H9 (cell line): ENCODE measurements around the gene RYR1. TPM values are rescaled to one million over a fixed set of nuclear protein-coding genes. Genes with fewer than 3 reads are reported as not detected.
A peak's percentile ranks its signal among the peaks of the same experiment; 100 is the strongest.

Experiments
- DNase-seq: peaks from one replicate; pipeline ENCODE4 v3.0.0-alpha.2; 2017
- H2AFZ ChIP-seq: one replicate; pipeline ENCODE4 v1.6.1; 2013; ENCODE audit warnings: mild to moderate bottlenecking, low read length, control low read depth, moderate library complexity
- H2AK5ac ChIP-seq: 2 replicates; pipeline ENCODE4 v1.6.1; 2013; ENCODE audit warnings: low read length, control low read depth, mixed read lengths; ENCODE audit not compliant: insufficient read length
- H2BK120ac ChIP-seq: one replicate; pipeline ENCODE4 v1.6.1; 2013; ENCODE audit warnings: low read depth, mild to moderate bottlenecking, low read length, control low read depth, inconsistent platforms; ENCODE audit not compliant: poor library complexity, severe bottlenecking
- H2BK12ac ChIP-seq: 2 replicates; pipeline ENCODE4 v1.6.1; 2013; ENCODE audit warnings: low read length, control low read depth, mixed read lengths, low read depth; ENCODE audit not compliant: insufficient read length
- H2BK15ac ChIP-seq: 2 replicates; pipeline ENCODE4 v1.6.1; 2013; ENCODE audit warnings: low read depth, low read length, control low read depth
- H2BK20ac ChIP-seq: one replicate; pipeline ENCODE4 v1.6.1; 2013; ENCODE audit warnings: low read depth, mild to moderate bottlenecking, low read length, control low read depth, inconsistent platforms; ENCODE audit not compliant: poor library complexity, severe bottlenecking
- H2BK5ac ChIP-seq: 2 replicates; pipeline ENCODE4 v1.6.1; 2013; ENCODE audit warnings: low read length, control low read depth, mixed read lengths; ENCODE audit not compliant: insufficient read length
- H3K14ac ChIP-seq: 2 replicates; pipeline ENCODE4 v1.6.1; 2013; ENCODE audit warnings: low read length, control low read depth; ENCODE audit not compliant: insufficient read depth
- H3K18ac ChIP-seq: 2 replicates; pipeline ENCODE4 v1.6.1; 2013; ENCODE audit warnings: low read depth, mild to moderate bottlenecking, mixed read lengths, low read length, control low read depth; ENCODE audit not compliant: insufficient read length
- H3K23ac ChIP-seq: 2 replicates; pipeline ENCODE4 v1.6.1; 2013; ENCODE audit warnings: low read length, control low read depth, mixed read lengths, low read depth; ENCODE audit not compliant: insufficient read length
- H3K23me2 ChIP-seq: 2 replicates; pipeline ENCODE4 v1.6.1; 2013; ENCODE audit warnings: low read depth, mild to moderate bottlenecking, mixed read lengths, low read length, control low read depth; ENCODE audit not compliant: insufficient read length, poor library complexity, severe bottlenecking
- H3K27ac ChIP-seq: 2 replicates; pipeline ENCODE4 v1.5.1; 2013; ENCODE audit warnings: low read length, control low read depth, mixed read lengths, low read depth; ENCODE audit not compliant: insufficient read length
- H3K27me3 ChIP-seq: 2 replicates; pipeline ENCODE4 v1.6.1; 2013; ENCODE audit warnings: low read length, control low read depth, inconsistent platforms; ENCODE audit not compliant: insufficient read depth
- H3K4ac ChIP-seq: 2 replicates; pipeline ENCODE4 v1.6.1; 2013; ENCODE audit warnings: low read depth, mild to moderate bottlenecking, control low read depth, inconsistent platforms, low read length, moderate library complexity
- H3K4me1 ChIP-seq: 2 replicates; pipeline ENCODE4 v1.6.1; 2013; ENCODE audit warnings: low read length, control low read depth, inconsistent platforms; ENCODE audit not compliant: insufficient read depth
- H3K4me2 ChIP-seq: 2 replicates; pipeline ENCODE4 v1.6.1; 2013; ENCODE audit warnings: low read length, control low read depth, mixed read lengths; ENCODE audit not compliant: insufficient read length, insufficient read depth
- H3K56ac ChIP-seq: 2 replicates; pipeline ENCODE4 v1.6.1; 2013; ENCODE audit warnings: low read depth, mild to moderate bottlenecking, mixed read lengths, low read length, control low read depth; ENCODE audit not compliant: insufficient read length
- H3K79me1 ChIP-seq: 2 replicates; pipeline ENCODE4 v1.6.1; 2013; ENCODE audit warnings: low read depth, mild to moderate bottlenecking, moderate library complexity, low read length, control low read depth, inconsistent platforms; ENCODE audit not compliant: insufficient read depth, poor library complexity, severe bottlenecking
- H3K79me2 ChIP-seq: 2 replicates; pipeline ENCODE4 v1.6.1; 2013; ENCODE audit warnings: low read length, control low read depth, inconsistent platforms; ENCODE audit not compliant: insufficient read depth
- H3K9ac ChIP-seq: 2 replicates; pipeline ENCODE4 v1.6.1; 2013; ENCODE audit warnings: low read length, control low read depth, mixed read lengths; ENCODE audit not compliant: insufficient read length; ENCODE audit errors: extremely low read depth
- H3K9me3 ChIP-seq: one replicate; pipeline ENCODE4 v1.6.1; 2013; ENCODE audit warnings: low read depth, low read length, inconsistent platforms; ENCODE audit not compliant: control insufficient read depth
- H3T11ph ChIP-seq: one replicate; pipeline ENCODE4 v1.6.1; 2013; ENCODE audit warnings: mild to moderate bottlenecking, low read length, control low read depth, inconsistent platforms
- H4K20me1 ChIP-seq: one replicate; pipeline ENCODE4 v1.6.1; 2013; ENCODE audit not compliant: control insufficient read depth, insufficient read length, insufficient read depth
- H4K5ac ChIP-seq: 2 replicates; pipeline ENCODE4 v1.6.1; 2013; ENCODE audit warnings: low read depth, mild to moderate bottlenecking, mixed read lengths, low read length, control low read depth; ENCODE audit not compliant: insufficient read length
- H4K8ac ChIP-seq: replicated peaks from 2 replicates; pipeline ENCODE4 v1.6.1; 2013; ENCODE audit warnings: low read length, control low read depth, mixed read lengths, low read depth; ENCODE audit not compliant: insufficient read length
- H4K91ac ChIP-seq: 2 replicates; pipeline ENCODE4 v1.6.1; 2013; ENCODE audit warnings: low read depth, mild to moderate bottlenecking, moderate library complexity, mixed read lengths, low read length, control low read depth; ENCODE audit not compliant: insufficient read length
- H3K27ac Mint-ChIP-seq, 3 experiments: 2 replicates in 2 of 3; 3 replicates in 1 of 3; pipeline ENCODE4 v1.8.0; 2020 to 2021; ENCODE audit warnings: mixed read lengths in 3 of 3, mild to moderate bottlenecking in 1 of 3, moderate library complexity in 1 of 3
- H3K27me3 Mint-ChIP-seq: 2 replicates; pipeline ENCODE4 v1.8.0; 2021; ENCODE audit warnings: low read depth, mild to moderate bottlenecking, moderate library complexity, mixed read lengths
- H3K36me3 Mint-ChIP-seq, 3 experiments: 2 replicates in 2 of 3; 3 replicates in 1 of 3; pipeline ENCODE4 v1.8.0; 2020 to 2021; ENCODE audit warnings: low read depth in 3 of 3, mixed read lengths in 3 of 3; ENCODE audit not compliant: insufficient read depth in 1 of 3
- H3K4me1 Mint-ChIP-seq, 2 experiments: 2 replicates each; pipeline ENCODE4 v1.8.0; 2020; ENCODE audit warnings: mixed read lengths in 2 of 2
- H3K4me3 Mint-ChIP-seq, 2 experiments: 2 replicates in 1 of 2; 3 replicates in 1 of 2; pipeline ENCODE4 v1.8.0; 2020 to 2021; ENCODE audit warnings: mild to moderate bottlenecking in 2 of 2, mixed read lengths in 2 of 2, moderate library complexity in 1 of 2
- H3K9me3 Mint-ChIP-seq, 2 experiments: 2 replicates in 1 of 2; 3 replicates in 1 of 2; pipeline ENCODE4 v1.8.0; 2020; ENCODE audit warnings: mild to moderate bottlenecking in 2 of 2, mixed read lengths in 2 of 2, moderate library complexity in 1 of 2
- CTCF ChIP-seq: fragments of 200-600 bp; sonication (generic); conservative IDR thresholded peaks from 3 replicates; pipeline ENCODE4 v1.8.0; 2021; ENCODE audit warnings: antibody characterized with exemption, mild to moderate bottlenecking
- WGBS: extraction: QIAGEN DNeasy Blood & Tissue Kit; methylation state at CpG from one replicate; pipeline ENCODE4 v1.1.7; 2013; ENCODE audit warnings: missing lambda C conversion rate, low lambda C conversion rate, mixed read lengths; ENCODE audit not compliant: insufficient read length; ENCODE audit errors: extremely low coverage; 5-methylcytosine and 5-hydroxymethylcytosine counted together
- total RNA-seq: library from RNA; stranded (reverse); gene quantifications from 2 replicates; pipeline ENCODE4 v1.2.1, GENCODE V29; 2021

RYR1 gene
- total RNA-seq, 1 experiment from 2014 or later: 8.9 TPM

GRCh38 chr19:38421856-38422255 is 11.6 kb upstream of the RYR1 start:
- Histone ChIP-seq H3K27me3 (no peaks in the 10 kb centered on the region), H3K23me2 (peaks cover 14% of the 10 kb centered on the region), H3T11ph (no peak overlapping the region), H3K79me2 (no peaks in the 10 kb centered on the region), H4K20me1 (no peaks in the 10 kb centered on the region), H4K8ac (no peak overlapping the region), H2AK5ac (no peak overlapping the region), H2BK12ac (no peak overlapping the region), H3K27ac (no peak overlapping the region), H3K18ac (no peak overlapping the region), H2BK5ac (no peak overlapping the region), H3K9ac (no peak overlapping the region), H2BK20ac (no peak overlapping the region), H3K56ac (no peak overlapping the region), H3K9me3 (no peaks in the 10 kb centered on the region), H2BK120ac (no peak overlapping the region), H4K91ac (no peak overlapping the region), H3K79me1 (no peaks in the 10 kb centered on the region), H3K4me2 (no peak overlapping the region), H3K23ac (no peak overlapping the region), H3K4me1 (no peaks in the 10 kb centered on the region; the same call in 1 of the 2 replicates), H3K4ac (no peak overlapping the region), H2BK15ac (no peak overlapping the region), H2AFZ (no peak overlapping the region), H3K14ac (0 out of 2 replicates have a peak overlapping the region, but pooled peaks have one; percentile 54), H4K5ac (no peak overlapping the region)
- DNase-seq: no peak
- whole genome bisulfite sequencing: no CpG with 5 or more reads among the region's 14 CpGs
- H3K27me3 Mint-ChIP-seq: peaks cover 26% of the 10 kb centered on the region
- peaks cover 16 to 24% of the 10 kb centered on the region in 2 experiments for H3K4me1 Mint-ChIP-seq
- H3K27ac Mint-ChIP-seq: no peak overlapping the region; a peak in 1 of 7 replicates
- H3K9me3 Mint-ChIP-seq: no peaks in the 10 kb centered on the region
- no peak for TF ChIP-seq CTCF
- H3K36me3 Mint-ChIP-seq: no peaks in the 10 kb centered on the region
- no peak overlapping the region for H3K4me3 Mint-ChIP-seq
